NCI-H1930 (cell line): ENCODE results near the gene MEIS2.
"Not testable (repeated sequence)": the region's sequence is repeated elsewhere in the genome, so short reads cannot be mapped to it uniquely, and the experiment has no call there.

ENCODE experiments used
- DNase-seq, 2 experiments: peaks; one replicate each; lab custom pipeline; 2025; lab: John Stamatoyannopoulos, UW

MEIS2 gene

DNA sequence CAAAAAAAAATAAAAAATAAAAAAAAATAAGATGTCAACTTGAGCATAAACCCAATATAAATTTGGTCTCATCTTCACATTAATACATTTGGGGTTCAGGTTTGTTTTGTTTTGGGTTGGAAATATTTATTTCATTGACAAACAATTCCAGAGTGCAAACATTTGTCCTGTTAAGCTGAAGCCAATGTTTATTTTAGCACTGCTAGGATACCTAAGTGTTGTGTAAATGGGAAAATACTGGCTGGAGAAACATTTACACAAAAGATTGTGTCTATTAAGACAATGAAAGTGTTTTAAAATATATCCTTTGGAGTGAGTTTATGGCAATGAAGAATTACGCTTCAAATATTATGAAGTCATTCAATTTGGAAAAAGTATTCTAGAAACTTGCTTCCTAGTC, 91.1 kb downstream of the MEIS2 start:
- no peak for DNase-seq

DNA sequence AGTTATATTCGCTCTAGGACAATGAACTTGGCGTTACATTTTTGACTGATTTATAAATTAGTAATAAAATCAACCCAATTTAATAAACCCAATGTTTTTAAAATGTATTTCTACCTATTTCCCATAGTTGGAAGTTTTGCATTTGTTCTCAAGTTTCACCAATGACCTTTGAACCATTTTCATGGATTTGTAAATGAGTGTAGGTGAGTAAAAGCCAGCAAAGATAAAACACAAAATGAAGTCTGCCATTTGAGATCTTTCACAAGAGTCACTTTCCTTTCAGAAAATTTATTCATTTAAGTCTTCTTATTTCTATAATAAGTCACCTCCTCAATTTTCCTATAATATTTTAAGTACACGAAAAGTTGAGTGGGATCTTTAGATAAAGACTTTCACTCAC, 92.1 kb downstream of the MEIS2 start:
- no peak for DNase-seq

DNA sequence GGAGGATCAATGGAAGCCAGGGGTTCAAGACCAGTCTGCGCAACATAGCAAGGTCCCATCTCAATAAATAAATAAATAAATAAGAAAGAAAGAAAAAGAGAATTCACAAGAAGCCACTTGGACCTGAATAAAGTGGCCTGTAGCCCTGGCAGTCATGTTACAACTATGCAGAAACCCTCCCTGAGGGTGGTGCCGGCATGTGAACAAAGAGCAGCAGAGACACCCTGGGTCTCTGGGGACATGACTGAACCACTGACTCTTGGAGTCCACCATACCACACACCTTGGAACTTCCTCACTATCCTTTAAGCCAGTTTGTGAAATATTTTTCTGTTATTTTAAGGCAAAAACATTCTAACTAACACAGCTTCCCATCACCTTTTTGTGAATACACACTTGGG, 93.0 kb downstream of the MEIS2 start:
- no peak for DNase-seq

DNA sequence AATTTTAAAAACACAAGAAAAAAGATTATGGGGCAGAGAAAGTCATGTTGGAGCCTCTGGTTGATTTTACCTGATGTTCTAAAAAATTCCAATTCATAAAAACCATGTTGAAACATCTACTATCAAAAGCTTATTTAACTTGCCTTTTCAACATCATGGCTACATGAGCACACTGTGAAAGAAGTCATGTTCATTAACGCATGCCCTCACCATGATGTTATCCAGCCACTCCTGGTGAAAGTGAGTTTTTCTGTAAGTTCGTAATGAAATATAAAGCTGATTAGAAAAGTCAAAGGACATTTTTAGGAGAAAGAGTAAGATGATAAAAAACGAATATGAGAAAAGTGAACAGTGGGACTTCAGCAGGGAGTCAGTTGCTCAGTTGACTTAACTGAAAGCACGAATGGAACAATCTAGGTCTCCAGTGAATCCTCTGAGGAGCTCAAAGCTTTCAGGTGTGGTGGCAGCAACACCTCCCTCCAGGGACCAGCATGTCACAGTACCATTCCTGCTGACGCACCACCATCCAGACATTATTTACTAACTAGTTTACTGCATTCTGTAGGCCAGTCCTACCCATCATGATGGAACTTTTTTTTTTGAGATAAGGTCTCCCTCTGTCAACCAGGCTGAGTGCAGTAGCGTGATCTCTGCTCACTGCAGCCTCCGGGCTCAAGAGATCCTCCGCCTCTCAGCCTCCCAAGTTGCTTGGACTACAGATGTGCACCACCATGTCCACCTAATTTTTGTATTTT, 95.2 kb downstream of the MEIS2 start:
- DNase-seq: no peak

DNA sequence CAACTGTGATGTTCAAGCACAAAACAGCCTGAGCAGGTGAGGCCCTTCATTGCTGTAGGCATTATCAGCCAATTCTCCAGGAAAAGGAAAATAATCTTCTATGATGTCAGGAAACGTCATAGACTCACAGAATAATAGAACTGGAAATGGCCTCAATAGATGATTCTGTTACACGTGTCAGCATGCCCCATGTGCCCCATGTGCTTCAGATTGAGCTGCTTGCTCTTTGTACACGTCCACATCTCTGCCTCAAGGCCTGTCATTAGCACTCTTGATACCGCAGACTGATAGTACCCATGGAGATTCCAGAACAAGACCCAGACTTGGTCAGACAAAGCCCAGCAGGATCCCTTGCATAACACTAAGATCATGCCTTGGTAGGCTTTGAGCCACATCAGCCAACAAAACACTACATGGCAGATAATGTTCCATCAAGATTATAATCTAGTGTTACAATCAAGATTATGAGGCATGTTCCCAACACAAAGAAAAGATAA, 95.9 kb downstream of the MEIS2 start:
- DNase-seq: no peak

DNA sequence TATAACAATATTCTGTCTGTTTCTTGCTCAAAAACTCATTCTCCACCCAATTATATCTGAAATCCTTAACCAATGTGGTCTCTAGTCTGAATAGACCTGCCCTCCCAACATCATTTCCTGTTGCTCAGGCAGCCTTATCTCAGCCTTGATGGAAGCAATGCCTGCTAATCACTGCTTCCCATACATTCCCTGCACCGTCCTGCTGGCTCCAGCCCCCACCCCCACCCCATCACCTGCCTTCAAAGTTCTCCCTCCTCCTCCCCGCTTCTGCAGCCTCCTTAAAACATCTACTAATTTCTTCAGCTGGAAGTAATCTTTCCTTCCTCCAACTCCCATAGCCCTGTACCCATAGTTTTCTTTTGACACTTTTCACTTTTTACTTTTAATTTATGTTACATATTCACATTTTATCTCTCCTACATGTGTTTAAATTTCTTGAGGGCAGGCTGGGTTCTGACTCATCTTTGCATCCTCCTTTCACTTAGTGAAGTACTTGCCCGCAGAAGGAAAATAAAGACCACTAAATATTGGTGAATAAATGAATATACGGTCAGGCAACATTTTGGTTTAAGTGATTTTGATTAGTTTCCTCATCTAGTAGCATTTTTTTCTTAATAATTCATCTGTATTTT, 98.2 kb downstream of the MEIS2 start:
- DNase-seq: no peak

DNA sequence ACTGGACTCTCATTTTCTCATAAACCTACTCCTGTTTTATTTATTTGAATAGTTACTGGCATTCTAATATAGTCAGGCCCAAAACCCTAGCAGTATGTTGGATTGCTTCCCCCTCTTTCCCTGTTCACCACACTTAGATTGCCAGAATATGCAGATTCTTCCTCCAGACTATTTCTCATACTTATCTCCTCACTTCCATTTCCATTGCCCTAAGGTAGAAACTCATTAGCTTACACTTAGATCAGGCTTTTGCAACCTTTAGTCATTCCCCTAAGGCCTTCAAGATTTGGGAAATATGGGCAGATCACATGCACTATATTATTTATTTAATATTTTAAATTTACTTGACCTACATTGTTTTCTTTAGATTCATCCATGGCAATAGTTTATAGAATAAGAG, 98.9 kb downstream of the MEIS2 start:
- DNase-seq: no peak

DNA sequence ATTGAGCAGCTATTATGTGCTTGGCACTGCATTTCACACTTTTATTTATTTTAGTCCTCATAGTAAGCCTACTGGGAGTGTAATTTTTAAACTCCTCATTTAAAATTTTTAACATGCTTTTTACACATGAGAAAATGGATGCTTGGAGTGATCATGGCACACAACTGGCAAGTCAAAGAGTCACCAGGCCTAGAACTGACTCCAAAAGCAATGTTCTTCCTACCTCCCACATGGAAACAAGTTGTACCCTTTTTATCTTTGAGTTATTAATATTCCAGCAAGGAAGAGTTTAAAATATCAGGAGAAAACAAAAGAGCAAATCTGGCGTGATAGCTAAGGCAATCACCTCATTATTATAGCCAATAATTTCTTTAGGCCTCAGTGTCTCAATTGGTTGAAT, 100.6 kb downstream of the MEIS2 start:
- no peak for DNase-seq

DNA sequence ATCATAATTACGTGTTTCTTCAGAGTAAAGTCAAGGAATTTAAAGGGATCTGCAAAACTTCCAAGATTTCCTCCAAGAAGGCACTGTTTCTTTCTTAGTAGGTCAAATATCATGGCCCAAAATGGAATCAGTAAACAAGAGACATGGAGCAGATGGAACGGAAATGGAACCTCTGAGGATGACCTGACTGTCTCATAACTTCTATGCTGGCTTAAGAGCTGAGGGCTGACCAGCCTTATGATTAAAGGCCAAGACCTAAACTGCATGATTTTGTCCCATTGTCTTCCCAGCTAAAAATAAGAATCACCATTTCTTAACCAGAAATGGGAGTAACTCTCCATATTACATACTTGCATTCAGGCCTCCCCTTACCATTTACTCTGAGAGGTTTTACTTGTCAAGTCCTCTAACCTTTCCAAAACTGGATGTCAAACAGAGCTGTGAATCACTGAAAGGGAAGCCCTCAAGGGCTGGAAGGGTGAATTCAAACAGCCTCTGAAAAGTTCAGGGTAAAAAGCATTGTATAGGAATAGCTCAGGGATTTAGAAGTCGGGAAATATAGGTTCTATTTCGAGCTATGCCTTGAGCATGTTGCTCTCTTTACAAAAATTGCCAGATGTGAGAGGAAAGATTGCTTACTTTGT, 103.7 kb downstream of the MEIS2 start:
- no peak for DNase-seq

DNA sequence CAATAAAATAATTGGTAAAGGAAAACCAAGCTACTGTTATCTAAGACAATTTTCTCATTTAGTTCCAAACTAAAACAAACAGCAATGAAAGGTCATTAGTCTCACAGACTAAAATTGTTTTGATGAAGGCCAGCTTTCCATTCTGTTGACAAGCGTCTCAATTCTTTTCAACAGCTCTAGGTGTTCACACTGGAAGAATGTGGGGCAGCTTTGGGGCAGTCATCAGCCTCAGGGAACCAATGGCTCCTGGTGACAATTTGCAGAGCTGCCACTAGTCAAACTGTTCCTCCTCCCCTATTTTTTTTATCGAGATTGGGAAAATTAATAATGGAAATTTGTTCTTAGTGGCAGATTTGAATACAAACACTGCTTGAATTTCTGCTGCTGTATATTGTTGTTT, 104.2 kb downstream of the MEIS2 start:
- no peak for DNase-seq

DNA sequence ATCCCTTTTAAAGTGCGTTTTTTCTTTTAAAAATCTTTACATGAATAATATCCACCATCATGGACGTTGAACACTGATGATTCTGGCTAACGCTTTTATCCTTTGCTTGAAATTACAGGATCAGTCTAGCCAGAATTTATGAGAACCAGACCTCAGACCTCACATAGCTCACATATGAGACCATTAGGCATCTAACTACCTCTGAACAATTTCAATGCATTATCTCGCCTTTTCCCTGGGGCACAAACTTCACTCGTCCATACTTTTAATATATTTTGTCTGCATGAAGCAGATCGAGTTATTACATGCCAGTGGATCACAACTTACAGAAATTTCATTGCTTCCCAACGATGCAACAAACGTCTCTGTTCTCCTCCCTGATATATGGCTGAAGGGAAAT, 105.6 kb downstream of the MEIS2 start:
- no peak for DNase-seq

DNA sequence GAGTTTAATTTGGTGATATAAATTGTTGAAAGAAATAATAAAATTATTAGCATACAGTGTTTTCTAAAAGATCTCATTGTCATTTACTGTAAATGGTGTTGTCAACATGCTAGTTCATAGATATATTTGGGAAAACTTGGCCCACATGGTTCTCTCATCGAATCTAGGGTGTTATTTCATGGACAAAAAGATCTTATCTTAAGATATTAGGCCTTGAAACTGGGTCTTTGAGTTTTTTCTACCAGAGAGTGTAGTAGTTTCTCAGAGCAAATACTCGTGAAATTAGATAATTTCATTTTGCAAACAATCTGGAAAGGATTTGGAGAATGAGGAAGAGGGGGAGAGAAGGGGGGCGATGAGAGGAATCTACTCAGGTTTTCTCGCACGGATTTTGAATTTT, 107.9 kb downstream of the MEIS2 start:
- DNase-seq: no peak

DNA sequence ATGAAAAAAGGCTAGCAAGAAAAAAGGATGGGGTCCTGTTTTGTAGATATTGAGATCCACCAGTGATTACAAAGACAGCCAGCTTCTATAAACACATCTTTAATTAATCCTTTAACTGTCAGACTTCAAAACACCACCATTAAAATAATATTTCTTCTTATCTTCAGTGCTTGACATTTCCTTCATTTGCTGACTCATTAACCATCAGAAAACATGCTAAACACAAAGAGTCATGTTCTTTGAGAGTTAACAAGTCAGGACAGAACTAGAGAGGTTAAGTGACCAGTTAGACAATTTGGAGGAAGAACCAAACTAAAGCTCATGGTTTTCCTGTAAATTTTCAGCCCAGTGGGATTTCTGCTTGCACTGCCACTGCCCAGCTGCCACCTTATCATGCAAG, 111.4 kb downstream of the MEIS2 start:
- DNase-seq: no peak

DNA sequence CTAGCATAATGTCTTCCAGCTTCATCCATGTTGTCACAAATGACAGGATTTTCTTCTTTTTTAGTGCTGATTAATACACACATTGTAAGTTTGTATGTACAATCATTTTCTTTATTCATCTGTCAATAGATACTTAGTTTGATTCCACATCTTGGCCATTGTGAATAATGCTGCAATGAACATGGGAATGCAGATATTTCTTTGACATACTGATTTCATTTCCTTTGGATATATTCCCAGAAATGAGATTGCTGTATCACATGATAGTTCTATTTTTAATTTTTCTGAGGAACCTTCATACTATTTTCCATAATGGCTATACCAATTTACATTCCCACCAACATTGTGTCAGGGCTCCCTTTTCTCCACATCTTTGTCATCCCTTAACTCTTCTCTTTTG, 117.9 kb downstream of the MEIS2 start:
- no peak for DNase-seq

DNA sequence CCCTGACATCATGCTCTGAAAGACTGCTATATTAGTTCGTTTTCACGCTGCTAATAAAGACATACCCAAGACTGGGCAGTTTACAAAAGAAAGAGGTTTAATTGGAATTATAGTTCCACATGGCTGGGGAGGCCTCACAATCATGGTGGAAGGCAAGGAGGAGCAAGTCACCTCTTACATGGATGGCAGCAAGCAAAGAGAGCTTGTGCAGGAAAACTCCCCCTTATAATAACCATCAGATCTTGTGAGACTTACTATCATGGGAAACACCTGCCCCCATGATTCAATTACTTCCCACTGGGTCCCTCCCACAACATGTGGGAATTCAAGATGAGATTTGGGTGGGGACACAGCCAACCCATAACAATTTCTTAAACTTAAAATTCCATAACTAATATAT, 120.1 kb downstream of the MEIS2 start:
- DNase-seq: not testable (repeated sequence)

DNA sequence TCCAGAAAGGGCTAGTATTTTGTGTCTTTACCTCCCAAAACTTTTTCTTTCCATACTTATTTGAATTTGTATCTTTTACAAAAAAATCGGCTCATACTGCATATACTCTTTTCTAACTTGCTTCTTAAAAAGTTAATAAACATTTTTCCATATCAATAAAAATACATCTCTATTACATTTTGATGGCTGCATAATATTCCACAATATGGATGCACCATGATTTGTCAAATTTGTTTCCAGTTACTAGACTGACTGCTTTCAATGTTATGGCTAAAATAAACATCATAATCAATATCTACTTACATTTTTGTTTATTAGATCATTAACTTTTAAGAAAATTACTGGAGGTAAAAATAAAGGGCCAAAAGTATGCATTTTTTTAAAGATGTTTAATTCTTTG, 121.7 kb downstream of the MEIS2 start:
- no peak for DNase-seq

DNA sequence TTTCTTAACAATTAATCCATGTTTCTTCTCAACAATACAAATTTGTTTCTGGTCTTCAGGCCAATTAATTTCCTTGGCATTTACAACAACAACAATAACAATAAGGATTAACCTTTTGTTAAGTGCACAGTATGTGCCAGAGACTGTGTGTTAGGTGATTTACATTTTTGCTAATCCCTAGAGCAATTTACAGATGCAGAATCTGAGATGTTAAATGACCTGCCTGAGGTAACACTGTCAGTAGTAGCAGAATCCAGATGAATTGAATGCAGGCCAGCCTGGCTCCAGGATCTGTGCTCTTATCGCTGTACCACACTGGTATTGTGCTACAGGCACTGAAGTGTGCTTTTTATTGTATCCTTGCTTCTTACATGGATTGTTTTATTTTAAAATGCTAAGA, 122.2 kb downstream of the MEIS2 start:
- no peak for DNase-seq

DNA sequence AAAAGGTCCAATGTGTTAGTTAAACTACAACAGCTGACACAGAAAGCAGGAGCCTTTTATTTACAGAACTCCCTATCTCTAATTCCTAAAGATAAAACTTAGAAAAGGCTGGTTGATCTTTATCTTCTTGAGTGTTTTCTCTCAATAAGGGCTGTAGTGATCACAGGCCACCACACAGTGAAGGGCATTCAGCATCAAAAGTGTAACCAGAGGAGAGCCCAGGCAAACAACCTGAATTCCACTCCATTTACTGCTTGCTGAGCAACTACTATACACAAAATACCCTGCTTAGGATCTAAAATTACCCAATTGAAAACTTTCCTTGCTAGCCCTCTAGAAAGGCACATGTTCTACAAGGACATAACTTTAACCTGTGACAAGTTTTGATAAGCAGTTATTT, 122.7 kb downstream of the MEIS2 start:
- DNase-seq: no peak

DNA sequence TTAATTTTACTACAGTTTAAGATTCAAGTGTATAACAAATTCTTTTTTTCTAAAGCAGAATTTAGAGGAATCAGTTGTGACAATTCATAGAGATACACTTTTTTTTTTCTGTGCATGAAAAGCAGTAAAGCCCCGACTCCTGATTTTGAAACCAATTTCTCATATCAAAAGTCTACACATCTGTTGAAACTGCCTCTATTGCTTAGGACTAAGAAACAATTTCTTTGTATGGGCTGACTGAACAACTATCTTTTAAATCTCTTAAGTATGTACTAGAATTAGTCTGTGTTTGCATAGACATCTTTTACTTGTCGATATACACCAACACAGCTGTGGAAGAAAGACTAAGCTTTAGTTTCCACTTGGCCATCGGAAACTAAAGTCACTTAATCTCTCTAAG, 127.6 kb downstream of the MEIS2 start:
- no peak for DNase-seq

DNA sequence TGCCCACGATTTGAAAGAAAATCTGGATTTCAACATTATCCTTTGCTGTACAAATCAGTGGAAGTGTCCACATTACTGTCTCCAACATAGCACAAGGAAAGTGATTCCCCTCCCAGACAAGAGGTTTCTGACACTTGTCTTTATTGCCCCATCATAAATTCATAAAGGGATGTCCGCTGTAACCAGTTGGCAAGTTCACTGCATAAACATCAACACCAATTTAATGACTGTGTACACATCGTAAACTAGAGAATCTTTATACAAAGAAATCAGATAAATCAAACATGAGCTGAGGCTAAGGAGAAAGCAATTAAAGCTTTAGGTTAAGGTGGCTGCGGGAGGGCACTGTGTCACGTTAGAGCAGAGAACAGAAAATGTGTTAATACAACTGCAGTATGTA, 129.8 kb downstream of the MEIS2 start:
- no peak for DNase-seq

DNA sequence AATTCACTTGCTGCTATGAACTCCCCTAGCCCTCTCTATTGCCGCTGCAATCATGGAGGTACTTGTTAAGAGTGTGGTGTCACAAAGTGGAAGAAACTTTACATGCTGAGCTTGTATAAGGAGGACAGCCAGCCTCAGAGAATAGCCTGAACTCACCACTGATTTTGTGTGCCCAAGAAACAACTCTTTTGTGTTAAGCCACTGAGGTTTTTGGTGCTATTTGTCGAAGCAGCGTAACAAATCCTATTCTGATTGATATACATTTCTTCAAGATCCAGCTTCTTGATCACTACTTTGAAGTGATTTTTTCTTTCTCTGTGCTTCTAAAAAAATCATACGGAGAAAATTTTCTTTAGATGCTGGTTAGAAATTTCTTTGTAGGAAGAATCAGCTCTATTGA, 132.4 kb downstream of the MEIS2 start:
- DNase-seq: no peak

DNA sequence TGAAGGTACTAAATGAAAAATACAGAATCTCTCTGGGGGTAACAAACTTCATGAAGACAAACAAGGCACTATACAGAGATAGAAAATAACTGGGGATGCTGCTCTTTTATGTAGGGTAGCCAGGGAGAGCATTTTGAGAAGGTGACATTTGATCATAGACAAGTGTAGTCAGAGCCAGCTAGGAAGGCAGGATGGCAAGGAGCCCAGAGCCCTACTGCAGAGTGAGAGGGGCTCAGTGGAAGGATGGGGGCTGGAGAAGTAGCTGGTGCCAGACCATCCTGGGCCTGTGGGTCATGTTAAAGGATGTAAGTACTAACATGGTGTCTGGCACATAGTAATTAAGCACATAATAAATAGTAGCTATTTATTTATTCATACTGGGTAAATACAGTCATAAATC, 133.6 kb downstream of the MEIS2 start:
- no peak for DNase-seq

DNA sequence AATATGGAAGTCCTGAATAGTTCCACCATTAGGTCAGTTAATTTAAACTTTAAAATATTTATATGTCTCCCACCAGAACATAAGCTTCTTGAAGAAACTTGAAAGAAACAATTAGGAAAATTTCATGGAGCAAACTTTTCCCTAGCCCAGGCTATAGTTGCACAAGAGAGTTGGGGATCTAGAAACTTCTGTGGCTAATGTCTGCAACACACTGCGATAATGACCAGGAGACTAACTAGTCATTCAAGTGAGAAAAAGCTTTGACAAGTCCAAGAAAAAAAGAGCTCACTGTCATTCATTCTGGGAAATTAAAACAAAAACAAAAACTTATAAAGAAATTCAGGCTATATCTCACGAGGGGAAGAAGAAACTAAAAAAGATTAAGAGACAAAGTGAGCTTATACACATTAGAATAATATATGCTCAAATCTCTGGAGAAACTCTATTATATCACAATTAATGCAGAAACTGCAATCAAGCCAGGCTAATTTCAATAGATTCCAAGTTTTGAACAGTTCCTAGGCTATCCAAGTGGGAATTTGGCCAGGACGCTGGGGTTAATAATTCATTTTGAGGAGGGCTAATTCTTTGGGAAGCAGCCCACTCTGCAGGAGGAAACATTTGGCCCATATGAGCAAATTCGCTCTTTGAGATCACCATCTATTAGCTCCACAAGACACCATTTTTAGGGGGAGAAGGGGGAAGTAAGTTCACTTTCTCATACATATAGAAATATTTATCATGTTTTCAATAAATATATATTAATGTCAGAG, 134.6 kb downstream of the MEIS2 start:
- no peak for DNase-seq
